Hindlimb muscle (tissue), 1 donor: ENCODE results near the gene CEACAM18. TPM values are rescaled to one million over a fixed set of nuclear protein-coding genes. Genes with fewer than 3 reads are reported as not detected.
"Not testable (repeated sequence)": the region's sequence is repeated elsewhere in the genome, so short reads cannot be mapped to it uniquely, and the experiment has no call there.

Source experiments
- DNase-seq: peaks from one replicate; pipeline ENCODE4 v3.0.0-alpha.2; 2013
- polyA plus RNA-seq: library from polyadenylated mRNA; unstranded; fragments of 120-200 nt; gene quantifications from one replicate; pipeline ENCODE4 v1.2.1, GENCODE V29; 2013; ENCODE audit not compliant: insufficient read length

The CEACAM18 gene
- polyA plus RNA-seq: not detected

DNA sequence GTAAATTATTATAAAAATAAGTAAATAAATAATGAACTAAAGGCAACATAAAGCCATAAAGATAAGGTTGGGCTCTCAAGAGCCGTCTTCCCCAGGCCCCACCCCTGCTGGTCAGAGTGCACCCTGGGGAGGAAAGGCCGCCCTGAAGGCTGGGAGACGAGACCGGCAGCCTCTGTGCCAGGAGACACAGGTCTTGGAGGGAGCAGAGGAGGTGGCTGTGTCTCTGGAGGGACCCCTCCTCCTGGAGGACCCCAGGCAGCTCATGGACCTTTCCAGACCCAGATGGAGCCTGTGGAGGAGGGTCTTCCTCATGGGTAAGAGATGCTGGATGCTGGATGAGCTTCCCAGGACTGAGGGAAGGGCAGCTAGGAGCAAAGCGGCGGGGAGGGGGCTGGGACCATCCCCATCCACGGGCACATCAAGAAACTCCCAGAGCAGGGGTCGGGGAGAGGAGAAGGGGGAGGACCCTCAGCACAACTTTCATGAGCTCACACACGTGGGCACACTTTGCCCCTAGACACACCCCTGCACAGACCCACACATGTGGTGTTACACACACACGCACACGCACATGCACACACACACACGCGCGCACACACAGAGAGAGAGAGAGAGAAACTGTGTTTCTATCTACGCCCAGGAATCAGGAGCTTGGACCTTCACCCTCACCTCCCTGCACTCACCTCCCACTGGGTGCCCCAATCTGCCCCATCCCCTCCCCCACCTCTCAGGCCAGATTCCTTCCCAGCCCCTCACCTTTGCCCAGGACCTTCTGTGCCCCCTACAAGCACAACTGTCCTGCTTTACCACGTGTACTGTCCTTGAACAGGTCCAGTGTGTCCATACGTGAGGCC lies at the start of gene CEACAM18:
CEACAM18 (plus strand) TSS at position 159 of the 854 bp plus-strand sequence.
- DNase-seq: no peak

DNA sequence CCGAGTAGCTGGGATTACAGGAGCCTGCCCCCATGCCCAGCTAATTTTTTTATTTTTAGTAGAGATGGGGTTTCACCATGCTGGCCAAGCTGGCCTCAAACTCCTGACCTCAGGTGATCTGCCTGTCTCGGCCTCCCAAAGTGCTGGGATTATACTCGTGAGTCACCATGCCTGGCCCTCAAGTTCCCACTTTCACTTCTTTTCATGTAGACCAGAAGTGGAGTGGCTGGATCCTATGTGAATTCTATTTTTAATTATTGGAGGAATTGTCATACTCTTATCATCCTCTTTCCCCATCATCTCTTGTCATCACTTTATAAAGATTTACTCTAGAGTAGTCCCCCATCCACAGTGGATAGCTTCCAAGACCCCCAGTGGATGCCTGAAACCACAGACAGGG lies 48.1 kb upstream of the CEACAM18 start:
- no peak for DNase-seq

DNA sequence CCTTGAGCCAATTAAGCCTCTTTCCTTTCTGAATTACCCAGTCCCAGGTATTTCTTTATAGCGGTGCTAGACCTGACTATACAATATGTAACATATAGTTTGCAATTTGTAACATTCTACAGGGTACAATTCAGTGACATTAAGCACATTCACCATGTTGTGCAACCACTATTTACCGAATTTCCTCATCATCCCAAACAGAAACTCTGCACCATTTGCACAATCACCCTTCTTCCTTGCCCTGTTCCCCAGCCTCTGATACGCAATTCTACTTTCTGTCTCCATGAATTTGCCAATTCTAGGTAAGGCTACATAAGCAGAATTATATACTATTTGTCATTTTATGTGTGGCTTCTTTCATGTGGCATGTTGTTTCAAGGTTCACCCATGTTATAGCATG lies 47.2 kb upstream of the CEACAM18 start:
- DNase-seq: no peak

DNA sequence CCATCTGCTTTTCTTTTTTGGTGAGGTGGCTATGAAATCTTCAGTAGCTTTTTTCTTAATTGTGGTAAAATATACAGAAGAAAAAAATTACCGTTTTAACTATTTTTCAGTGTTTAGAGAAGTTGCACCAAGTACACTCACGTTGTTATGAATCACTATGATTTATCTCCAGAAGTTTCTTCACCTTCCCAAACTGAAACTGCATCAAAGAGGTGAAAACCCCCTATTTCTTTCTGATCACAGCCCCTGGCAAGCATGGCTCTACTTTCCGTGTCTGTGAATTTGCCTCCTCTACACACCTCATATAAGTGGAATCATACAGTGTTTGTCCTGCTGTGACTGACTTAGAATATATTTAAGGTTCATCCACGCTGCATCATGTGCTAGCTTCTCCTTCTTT lies 45.3 kb upstream of the CEACAM18 start:
- DNase-seq: no peak

DNA sequence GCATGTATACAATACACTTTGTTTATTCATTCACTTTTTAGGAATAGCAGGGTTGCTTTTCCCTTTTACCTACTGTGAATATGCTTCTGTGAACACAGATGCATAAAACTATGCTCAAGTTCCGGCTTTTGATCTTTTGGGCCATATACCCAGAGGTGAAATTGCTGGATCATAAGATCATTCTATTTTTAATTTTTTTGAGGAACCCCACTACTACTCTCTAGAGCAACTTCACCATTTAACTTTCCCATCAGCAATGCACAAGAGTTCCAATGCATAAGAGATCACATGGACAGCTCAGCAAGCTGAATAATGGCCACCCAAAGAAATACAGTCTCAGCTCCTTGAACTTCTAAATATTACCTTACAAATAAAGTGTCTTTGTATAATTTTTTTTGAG lies 43.9 kb upstream of the CEACAM18 start:
- DNase-seq: no peak

DNA sequence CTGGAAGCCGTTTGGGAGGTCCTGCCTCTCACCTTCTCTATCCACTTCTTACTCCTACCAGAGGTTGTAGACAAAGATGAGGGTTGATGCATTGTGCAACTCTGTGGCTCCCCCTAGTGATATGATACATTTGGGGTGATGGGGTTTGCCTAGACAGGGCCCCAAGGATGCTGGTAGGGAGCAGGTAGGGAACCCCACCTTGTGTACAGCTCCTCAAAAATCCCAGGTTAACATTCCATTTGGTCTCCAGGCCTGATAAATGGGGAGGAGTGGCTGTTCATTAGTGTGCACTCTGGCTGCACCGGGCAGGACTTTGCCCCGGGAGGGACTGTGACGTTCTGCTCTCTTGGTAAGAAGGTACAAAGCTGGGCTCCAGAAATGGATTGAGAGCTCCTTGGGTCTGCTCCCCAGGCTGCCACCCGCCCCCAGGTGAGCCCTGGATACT lies 39.3 kb upstream of the CEACAM18 start:
- DNase-seq: no peak

DNA sequence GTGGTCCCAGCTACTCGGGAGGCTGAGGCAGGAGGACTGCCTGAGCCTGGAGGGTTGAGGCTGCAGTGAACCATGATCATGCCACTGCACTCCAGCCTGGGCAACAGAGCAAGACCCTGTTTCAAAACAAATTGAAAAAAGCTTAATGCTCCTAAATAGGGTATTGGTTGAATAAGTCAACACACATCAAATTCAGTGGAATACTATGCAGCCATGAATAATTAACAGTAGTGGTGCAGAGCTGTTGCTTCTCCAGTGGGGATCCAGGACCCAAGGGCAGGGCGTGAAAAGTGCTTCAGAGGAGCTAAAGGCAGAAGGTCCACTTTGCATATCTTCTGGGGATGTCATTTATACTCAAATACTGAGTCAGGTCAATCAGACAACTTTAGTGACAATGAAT lies 38.3 kb upstream of the CEACAM18 start:
- DNase-seq: no peak

DNA sequence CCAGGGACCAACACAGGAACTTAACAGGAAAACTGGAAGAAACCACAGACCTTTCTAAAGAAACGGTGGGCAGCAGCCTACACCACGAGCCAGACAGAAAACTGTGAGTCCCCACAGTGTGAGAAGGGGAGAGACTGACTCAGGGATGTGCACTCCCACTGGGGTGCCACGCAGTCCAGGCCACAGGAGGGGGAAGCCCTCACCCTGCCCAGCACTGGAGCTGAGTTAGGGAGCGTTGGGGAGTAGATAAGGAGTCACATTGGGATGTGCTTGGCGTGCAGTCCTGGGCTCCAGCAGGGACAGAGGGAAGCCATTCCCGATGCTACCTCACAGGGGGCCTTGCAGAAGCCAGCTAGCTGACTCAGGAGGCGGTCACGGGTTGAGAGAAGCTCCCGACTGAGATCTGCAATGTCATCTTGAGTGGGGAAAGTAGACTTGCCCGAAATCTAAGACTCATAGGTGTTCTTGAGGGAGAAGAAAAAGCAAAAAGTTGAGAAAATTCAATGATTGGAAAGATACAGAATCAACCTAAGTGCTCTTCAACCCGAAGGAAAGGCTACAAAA lies 37.4 kb upstream of the CEACAM18 start:
- DNase-seq: no peak

DNA sequence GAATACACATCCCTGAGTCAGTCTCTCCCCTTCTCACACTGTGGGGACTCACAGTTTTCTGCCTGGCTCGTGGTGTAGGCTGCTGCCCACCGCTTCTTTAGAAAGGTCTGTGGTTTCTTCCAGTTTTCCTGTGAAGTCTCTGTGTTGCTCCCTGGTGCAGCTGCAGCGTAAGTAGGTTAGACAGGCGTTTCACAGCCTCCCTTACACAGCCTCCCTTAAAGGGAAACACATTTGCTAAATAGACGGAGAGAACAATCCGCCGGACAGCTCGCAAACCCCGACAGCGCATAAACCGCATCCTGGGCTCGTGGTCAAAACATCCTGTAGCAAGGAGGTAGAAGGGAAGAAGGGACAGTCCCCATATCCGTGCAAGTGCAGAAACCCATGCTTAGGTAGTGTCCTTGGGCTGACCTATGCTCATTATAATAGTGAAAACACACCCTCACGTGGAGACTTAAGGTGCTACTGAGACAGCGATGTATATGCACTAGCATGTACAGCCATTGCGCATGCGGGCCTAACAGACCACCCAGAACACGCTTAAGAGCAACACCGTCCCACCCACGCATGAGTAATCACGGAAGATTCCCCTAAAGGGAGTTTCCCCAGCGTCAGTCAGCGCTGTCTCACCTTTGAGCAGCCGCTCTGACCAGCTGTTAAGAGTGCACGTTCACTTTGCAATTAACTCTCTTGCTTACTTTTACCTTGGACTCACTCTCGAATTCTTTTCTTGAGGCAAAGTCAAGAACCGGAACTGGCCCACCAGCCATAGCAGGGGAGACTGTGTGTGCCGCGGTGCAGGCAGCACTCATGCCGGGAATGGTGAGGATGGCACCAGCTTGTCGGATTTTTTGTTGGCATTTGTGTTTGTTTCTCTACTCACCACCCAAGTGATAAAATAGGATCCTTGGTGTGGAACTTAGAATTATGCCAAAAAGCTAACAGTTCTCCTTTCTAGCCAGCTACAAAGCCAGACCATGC lies 36.6 kb upstream of the CEACAM18 start:
- DNase-seq: no peak

DNA sequence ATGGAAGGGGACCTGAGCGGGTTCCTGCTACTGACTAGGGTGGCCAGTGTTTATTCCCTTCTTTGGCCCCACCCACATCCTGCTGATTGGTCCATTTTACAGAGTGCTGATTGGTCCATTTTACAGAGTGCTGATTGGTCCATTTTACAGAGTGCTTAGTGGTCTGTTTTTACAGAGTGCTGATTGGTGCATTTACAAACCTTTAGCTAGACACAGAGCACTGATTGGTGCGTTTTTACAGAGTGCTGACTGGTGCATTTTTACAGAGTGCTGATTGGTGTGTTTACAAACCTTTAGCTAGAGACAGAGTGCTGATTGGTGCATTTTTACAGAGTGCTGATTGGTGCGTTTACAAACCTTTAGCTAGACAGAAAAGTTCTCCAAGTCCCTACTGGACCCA lies 30.8 kb upstream of the CEACAM18 start:
- DNase-seq: not testable (repeated sequence)

DNA sequence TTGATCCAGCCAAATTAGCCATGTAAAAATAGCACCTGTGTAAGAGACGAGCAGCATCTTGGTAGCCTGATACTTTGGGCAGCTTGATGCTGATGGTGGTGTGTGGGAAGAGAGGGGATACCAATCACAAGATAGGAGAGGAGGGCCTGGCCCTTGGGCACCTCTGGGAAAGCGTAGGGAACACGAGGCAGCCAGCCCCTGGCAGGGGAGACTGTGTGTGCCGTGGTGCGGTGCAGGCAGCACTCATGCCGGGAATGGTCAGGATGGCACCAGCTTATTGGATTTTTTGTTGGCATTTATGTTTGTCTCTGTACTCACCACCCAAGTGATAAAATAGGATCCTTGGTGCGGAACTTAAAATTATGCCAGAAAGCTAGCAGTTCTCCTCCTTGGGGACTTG lies 30.3 kb upstream of the CEACAM18 start:
- DNase-seq: no peak

DNA sequence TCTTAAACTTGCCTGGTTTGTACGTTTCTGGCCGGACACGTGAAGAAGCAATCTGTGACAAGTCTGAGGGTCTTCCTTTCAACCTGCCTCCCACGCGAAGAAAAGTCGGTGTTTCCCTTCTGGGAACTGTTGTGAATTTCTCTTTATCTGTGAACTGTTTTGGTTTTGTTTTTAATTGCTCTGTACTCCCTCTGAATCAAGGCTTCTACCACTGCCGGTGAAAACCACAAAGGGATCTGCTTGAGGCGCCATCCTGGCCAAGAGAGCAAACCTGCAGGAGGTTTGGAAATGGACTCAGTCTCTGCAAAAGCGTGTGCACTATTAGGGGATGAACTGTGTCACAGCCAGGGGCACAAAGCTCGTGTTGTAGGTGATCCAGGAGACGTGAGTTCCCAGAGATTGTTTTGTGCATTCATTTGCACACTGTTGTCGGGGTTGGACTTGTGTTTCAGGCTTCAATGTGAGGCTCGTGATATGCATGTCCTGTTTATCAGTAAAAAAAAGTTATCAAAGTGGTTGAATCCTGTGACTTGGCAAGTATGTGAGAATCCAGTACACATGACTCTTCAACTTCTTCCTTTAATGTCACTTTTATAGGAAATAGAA lies 29.8 kb upstream of the CEACAM18 start:
- no peak for DNase-seq

DNA sequence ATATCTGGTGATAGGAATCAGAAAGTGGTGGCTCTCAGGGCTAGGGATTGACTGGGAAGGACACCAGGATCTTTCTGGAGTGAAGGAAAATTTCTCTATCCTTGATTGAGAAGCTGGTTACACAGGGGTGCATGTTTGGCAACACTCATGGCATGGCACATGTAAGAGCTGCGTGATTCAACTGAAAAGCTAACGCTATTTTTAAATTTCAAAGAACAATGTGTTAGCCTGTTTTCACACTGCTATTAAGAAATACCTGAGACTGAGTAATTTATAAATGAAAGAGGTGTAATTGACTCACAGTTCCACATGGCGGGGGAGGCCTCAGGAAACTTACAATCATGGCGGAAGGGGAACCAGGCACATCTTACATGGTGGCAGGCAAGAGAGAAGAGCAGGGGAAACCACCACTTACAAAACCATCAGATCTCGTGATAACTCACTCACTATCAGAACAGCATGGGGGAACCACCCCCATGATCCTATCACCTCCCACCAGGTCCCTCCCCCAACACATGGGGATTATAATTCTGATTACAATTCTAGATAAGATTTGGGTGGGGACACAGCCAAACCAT lies 27.5 kb upstream of the CEACAM18 start:
- DNase-seq: no peak

DNA sequence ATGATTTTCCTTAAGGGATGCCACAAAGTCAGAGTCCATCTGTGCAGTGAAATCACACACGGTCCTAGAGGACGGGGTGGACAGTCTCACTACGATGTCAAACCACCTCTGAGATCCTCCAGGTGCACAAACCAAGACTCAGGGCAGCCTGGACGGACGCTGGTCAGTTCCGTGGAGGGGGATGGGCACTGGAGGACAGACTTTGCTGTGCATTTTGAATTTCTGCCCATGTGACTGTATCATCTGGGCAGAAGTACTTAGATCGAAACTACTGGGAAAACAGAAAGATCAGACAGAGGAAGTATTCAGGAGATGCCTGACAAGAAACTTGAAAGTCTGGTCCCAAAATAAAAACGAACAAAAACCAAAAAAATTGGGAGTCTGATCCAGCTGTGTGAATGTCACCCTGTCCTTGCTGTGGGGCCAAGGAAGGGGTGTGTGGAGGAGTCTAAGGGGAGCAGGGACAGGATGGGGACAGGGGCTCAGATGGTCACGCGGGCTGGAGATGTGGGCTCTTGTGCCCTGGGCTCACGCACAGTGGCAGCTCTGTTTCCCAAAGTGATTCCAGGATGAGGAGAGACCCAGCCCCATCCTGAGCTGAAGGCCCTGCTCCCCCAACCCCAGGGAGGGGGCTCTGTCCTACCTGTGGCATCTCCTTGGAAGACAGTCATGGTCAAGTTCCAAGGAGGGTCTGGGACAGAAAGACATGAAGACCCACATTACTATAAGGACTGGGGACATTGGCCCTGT lies 21.6 kb upstream of the CEACAM18 start:
- no peak for DNase-seq

DNA sequence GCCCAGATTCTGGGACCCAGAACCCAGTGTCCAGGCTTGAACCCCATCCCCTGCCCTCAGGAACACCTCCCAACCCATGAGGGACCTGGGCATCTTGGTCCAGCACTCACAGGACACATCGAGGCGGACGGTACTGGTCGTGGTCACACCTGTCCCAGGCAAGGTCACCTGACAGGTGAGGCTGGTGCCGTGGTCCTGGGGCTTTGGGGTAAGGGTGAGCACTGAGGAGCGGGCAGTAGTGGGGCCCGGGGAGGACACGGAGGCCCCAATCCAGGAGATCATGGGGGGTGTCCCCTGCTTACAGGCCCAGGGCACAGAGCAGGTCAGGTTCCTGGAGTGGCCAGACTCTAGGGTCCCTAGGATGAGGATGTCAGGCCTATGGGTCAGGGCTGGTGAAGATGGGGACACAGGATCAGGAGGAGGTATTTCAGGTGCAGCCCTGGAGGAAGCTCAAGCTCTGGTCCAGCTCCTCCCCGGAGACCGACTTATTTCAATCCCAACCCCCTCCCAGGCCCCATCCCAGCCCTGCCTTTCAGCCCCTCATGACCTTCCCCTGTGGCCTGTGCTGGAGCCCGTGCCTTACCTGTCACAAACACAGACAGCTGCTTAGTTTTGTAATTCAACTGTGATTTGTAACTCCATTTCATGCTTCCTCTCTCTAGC lies 20.9 kb upstream of the CEACAM18 start:
- no peak for DNase-seq

DNA sequence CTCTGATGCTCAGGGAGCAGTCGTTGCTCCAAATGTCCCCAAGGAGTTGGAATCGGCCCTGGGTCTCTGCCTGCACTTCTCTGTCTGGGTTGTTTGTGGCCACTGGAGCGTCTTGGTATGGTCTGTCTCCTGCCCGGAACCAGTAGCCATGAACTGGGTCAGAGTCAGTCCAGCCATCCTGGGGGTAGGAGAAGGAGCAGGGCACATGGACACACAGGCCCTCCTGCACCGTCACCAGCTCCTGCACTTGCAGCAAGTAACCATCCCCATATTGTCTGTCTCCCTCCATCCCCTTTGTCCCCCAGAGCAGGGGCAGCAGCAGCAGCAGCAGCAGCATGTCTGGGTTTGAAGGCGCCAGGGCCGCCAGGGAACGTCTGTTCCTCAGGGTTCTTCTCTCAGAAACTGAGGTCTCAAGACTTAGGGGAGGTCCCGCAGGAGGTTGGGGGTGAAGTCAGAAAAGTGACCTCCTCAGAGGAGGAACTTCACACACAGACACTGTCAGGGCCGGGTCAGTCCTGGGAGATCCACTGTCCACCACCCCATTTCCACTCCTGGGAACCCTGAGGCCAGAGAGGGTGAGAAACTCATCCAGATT lies 20.2 kb upstream of the CEACAM18 start, which contains the start of gene SIGLEC8:
SIGLEC8 (minus strand) TSS at position 404 of the 595 bp plus-strand sequence; CDS start at position 337, 67 bp downstream.
- DNase-seq: no peak

DNA sequence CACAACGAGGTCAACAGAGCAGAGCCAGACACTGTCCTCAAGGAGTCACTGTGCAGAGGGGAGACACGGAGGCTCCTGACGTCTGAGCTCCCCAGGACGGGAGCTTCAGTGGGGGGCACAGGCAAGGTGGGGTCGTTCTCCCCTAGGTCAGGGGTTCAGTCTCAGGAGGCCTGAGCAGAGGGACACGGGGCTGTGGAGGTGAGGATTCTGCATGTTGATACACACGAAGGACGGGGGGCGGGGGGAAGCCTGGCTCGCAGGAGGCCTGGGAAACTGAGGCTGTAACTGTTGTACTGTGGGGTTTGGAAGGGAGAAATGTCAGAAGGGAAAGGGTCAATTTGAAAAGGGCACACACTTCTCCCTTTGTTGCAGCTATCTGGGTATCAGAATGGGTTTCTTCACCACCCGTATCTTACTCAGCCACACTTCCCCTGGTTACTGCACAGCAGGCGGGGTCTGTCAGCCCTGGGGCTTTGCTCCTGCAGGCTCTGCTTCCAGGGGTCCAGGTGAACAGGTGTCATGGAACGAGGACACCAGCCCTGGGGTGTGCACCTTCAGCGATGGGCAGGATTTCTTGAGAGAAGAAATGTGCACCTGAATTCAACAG lies 19.3 kb upstream of the CEACAM18 start:
- DNase-seq: no peak

DNA sequence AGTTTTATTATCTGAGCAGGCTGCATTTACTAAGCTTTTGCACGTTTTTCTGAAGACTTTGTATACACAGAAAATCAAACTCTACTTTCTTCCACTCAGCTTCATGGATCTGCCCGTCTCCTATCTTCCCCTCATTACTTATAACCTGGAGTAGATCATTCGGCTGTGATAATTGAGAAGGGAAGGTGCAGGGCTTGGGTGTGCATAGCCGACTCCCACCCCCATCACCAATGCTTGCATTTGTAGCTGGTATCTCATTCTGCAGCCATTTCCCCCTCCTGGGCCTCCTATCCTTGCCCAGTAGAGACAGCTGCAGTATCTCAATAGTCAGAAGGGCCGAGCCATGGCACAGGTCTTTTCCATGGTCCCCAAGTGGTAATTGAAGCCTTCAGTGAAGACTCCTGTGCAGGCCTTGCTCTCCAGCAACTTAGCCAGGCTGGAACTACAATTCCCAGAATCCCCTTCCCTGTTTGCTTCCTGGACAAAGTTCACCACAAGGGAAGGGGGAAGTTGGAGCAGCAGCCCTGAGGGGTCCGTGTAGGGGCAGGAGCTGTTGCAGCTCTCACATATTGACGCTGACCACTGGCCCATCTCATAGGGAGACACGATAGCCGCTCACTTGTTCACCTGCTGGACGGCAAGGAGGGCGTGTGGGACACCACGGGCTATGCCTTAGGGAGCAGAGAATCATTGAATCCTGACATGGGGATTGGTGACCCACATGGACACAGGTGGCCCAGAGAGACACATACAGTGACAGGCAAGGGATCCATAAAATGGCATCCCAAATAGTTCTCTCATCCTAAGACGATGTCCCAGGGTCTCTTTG lies 18.0 kb upstream of the CEACAM18 start:
- no peak for DNase-seq

DNA sequence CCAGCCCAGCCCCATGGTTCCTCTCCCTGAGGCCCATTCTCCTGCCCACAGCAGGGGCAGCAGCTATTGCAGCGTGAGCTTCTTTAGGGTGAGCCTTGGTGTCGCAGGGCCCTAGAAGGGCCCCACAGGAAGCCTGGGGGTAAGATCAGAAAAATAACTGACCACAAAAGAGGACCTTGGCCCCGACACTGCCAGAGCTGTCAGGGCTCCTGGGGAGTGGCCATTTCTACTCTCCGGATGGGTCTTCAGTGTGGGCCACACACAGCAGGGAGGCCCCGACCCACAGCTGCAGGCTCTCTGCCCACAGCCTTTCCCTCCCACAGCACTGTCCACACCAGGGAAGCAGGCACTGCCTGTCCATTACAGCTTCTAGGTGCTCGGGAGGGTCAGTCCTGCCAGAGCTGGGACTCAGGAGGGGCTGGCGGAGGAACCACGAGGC lies 16.6 kb upstream of the CEACAM18 start:
- DNase-seq: peak; percentile 14
